Liver (tissue), 9 donors: ENCODE results near the gene SMYD3. TPM values are rescaled to one million over a fixed set of nuclear protein-coding genes. Genes with fewer than 3 reads are reported as not detected.

Experiments
- DNase-seq: peaks from one replicate; pipeline ENCODE4 v3.0.0-alpha.2; 2017; ENCODE audit warnings: low spot score
- H3K27ac ChIP-seq, 2 donors: one replicate each; pipeline ENCODE4 v1.7.0; 2013; ENCODE audit warnings: inconsistent platforms in 2 of 2, low read length in 2 of 2, control low read depth in 1 of 2, low read depth in 1 of 2, mild to moderate bottlenecking in 1 of 2
- H3K27me3 ChIP-seq, 4 donors: one replicate each; pipeline versions ENCODE4 v1.6.1 to v1.7.0; 2013; ENCODE audit warnings: low read length in 3 of 4, inconsistent platforms in 1 of 4, mild to moderate bottlenecking in 1 of 4, moderate library complexity in 1 of 4; ENCODE audit not compliant: control insufficient read depth in 4 of 4, insufficient read depth in 4 of 4
- H3K36me3 ChIP-seq, 4 donors: one replicate each; pipeline versions ENCODE4 v1.6.1 to v1.7.0; 2013; ENCODE audit warnings: low read length in 3 of 4, mild to moderate bottlenecking in 3 of 4, low read depth in 1 of 4, moderate library complexity in 1 of 4; ENCODE audit not compliant: control insufficient read depth in 4 of 4, insufficient read depth in 3 of 4
- H3K4me1 ChIP-seq, 4 donors: one replicate each; pipeline versions ENCODE4 v1.6.1 to v1.7.0; 2013; ENCODE audit warnings: low read length in 3 of 4, mild to moderate bottlenecking in 3 of 4, moderate library complexity in 1 of 4; ENCODE audit not compliant: control insufficient read depth in 4 of 4, insufficient read depth in 4 of 4
- H3K4me3 ChIP-seq, 3 donors: one replicate each; pipeline versions ENCODE4 v1.6.1 to v1.7.0; 2013; ENCODE audit warnings: low read length in 3 of 3, control low read depth in 1 of 3, low read depth in 1 of 3, mild to moderate bottlenecking in 1 of 3
- H3K9ac ChIP-seq, 2 donors: one replicate each; pipeline ENCODE4 v1.7.0; 2013; ENCODE audit warnings: low read length in 2 of 2, mild to moderate bottlenecking in 2 of 2, moderate library complexity in 2 of 2, control low read depth in 1 of 2, low read depth in 1 of 2
- H3K9me3 ChIP-seq, 4 donors: one replicate each; pipeline versions ENCODE4 v1.6.1 to v1.7.0; 2013; ENCODE audit warnings: low read length in 3 of 4; ENCODE audit not compliant: control insufficient read depth in 4 of 4
- EGR1 ChIP-seq, 2 donors: IDR thresholded peaks; 2 replicates each; pipeline ENCODE4 v1.6.1; 2016 to 2018; ENCODE audit warnings: antibody characterized with exemption in 2 of 2, low read depth in 2 of 2
- FOXA1 ChIP-seq: IDR thresholded peaks from 2 replicates; pipeline ENCODE4 v1.6.1; 2016; ENCODE audit warnings: antibody characterized with exemption
- HNF4G ChIP-seq: IDR thresholded peaks from 2 replicates; pipeline ENCODE4 v1.6.1; 2016; ENCODE audit warnings: antibody characterized with exemption
- NR2F2 ChIP-seq: IDR thresholded peaks from 2 replicates; pipeline ENCODE4 v1.6.1; 2016; ENCODE audit warnings: antibody characterized with exemption
- RAD21 ChIP-seq, 2 donors: IDR thresholded peaks; 2 replicates each; pipeline ENCODE4 v1.6.1; 2016; ENCODE audit warnings: antibody characterized with exemption in 2 of 2, mild to moderate bottlenecking in 2 of 2
- RXRA ChIP-seq, 2 donors: IDR thresholded peaks; 2 replicates each; pipeline ENCODE4 v1.6.1; 2017 to 2018; ENCODE audit warnings: antibody characterized with exemption in 2 of 2, mild to moderate bottlenecking in 1 of 2
- TAF1 ChIP-seq: conservative IDR thresholded peaks from 2 replicates; pipeline ENCODE4 v1.6.1; 2016; ENCODE audit warnings: antibody characterized with exemption, mild to moderate bottlenecking
- YY1 ChIP-seq: IDR thresholded peaks from 2 replicates; pipeline ENCODE4 v1.6.1; 2016; ENCODE audit warnings: antibody characterized with exemption, mild to moderate bottlenecking
- WGBS: extraction: QIAGEN DNeasy Blood & Tissue Kit; methylation state at CpG from one replicate; pipeline ENCODE4 v1.1.7; 2013; 5-methylcytosine and 5-hydroxymethylcytosine counted together
- polyA plus RNA-seq, 2 donors: library from polyadenylated mRNA; stranded (reverse) in 1 of 2; unstranded in 1 of 2; fragments of 200-250 nt in 1 of 2; fragments of >200 nt in 1 of 2; fragmentation: Nextera tagmentation in 1 of 2; extraction: Ambion mirVana in 1 of 2; gene quantifications; one replicate each; pipeline versions ENCODE4 v1.2.1 to v1.2.3, GENCODE V29; 2013 to 2015
- total RNA-seq, 2 donors: library from RNA; depleted of rRNA; stranded (reverse); fragments of >200 nt; gene quantifications; one replicate each; pipeline ENCODE4 v1.2.3, GENCODE V29; 2014
- TF ChIP-seq, protein P1 (sequence below): fragments of 150-350 bp; IDR thresholded peaks from 2 replicates; pipeline ENCODE4 v1.5.1; 2017; ENCODE audit warnings: improper control_type of control experiment, low read depth, low read length; ENCODE audit not compliant: missing input control
- TF ChIP-seq, protein P2 (sequence below): IDR thresholded peaks from 2 replicates; pipeline ENCODE4 v1.6.1; 2016; ENCODE audit warnings: antibody characterized with exemption
- TF ChIP-seq, protein P3 (sequence below): IDR thresholded peaks from 2 replicates; pipeline ENCODE4 v1.6.1; 2016; ENCODE audit warnings: antibody characterized with exemption, mild to moderate bottlenecking
- TF ChIP-seq, protein P4 (sequence below): IDR thresholded peaks from 2 replicates; pipeline ENCODE4 v1.6.1; 2016; ENCODE audit warnings: antibody characterized with exemption
- donor health status: healthy.
- donor health status: healthy.
- donor health status: healthy.
- donor health status: healthy.
- donor health status: healthy.

The SMYD3 gene
- total and polyA plus RNA-seq, 4 donors, result 3.1 to 9.1 (median 8.0) TPM

DNA sequence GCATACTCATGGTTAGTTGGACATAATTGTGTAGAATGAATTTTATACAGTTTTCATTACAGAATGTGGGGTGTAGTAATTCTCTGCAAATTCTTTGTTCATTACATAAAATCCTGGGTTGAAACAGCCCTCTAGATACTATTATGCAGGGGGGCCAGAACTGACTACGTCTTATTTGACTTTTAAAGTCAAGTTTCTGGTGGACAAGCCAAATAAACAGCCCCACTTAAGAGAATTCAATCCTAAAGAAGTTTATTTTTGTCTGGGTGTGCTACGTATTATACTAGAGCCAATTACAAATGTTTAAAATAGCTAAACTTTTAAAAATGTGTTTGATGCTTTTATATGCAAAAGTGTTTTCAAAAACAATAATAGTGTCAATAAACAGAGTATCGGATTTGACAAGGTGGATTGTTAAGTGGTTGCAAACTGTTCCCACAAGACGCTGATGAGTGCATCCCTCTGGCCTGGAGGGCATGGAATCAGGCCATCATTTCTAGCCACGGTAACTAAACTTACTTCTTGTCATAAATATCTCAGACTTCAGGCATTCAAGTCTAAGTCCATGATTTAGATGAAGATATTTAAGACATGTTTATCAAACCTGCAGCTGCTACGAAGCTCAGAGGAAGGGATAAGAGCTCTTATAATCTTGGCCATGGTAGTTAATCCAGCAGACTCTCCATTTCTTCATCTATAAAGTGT is 706.0 kb downstream of the SMYD3 start:
- DNase-seq, result no peak
- no peak for TF ChIP-seq RXRA (IDR thresholded peaks at IDR 0.05)
- no peak for TF ChIP-seq HNF4G
- TF ChIP-seq, protein P1, sequence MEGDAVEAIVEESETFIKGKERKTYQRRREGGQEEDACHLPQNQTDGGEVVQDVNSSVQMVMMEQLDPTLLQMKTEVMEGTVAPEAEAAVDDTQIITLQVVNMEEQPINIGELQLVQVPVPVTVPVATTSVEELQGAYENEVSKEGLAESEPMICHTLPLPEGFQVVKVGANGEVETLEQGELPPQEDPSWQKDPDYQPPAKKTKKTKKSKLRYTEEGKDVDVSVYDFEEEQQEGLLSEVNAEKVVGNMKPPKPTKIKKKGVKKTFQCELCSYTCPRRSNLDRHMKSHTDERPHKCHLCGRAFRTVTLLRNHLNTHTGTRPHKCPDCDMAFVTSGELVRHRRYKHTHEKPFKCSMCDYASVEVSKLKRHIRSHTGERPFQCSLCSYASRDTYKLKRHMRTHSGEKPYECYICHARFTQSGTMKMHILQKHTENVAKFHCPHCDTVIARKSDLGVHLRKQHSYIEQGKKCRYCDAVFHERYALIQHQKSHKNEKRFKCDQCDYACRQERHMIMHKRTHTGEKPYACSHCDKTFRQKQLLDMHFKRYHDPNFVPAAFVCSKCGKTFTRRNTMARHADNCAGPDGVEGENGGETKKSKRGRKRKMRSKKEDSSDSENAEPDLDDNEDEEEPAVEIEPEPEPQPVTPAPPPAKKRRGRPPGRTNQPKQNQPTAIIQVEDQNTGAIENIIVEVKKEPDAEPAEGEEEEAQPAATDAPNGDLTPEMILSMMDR, result no peak
- no peak for TF ChIP-seq EGR1 (IDR thresholded peaks at IDR 0.05; ENCODE audit: low read depth in 2 of 2)
- no peak for TF ChIP-seq TAF1
- Histone ChIP-seq H3K9me3 (no peaks in the 10 kb centered on the region), H3K4me1 (no peaks in the 10 kb centered on the region), H3K36me3 (no peaks in the 10 kb centered on the region), H3K27me3 (no peaks in the 10 kb centered on the region), H3K9ac (no peak overlapping the region), H3K4me3 (no peak overlapping the region), H3K27ac (no peak overlapping the region)
- 96% methylated on average over 6 of the region's 6 CpGs for WGBS

DNA sequence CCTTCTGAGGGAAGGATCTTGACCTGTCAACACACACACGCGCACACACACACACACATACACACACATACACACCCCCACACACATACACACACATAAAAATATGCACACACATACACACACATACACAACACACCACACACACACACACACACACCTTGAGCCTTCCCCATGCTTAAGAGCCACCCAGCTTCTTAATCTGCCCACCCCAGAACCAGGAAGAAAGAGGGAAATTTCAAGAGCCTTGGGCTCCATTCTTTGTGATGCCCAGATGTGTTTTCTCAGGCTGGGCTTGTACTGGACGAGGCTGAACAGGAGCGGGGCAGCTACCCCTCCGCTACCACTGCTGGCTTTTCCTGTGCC is 708.7 kb downstream of the SMYD3 start:
- H3K27ac ChIP-seq, result no peak overlapping the region
- DNase-seq, result no peak
- no peaks in the 10 kb centered on the region for H3K4me1 ChIP-seq
- H3K36me3 ChIP-seq, result no peaks in the 10 kb centered on the region
- WGBS, result 76% methylated on average over 5 of the region's 5 CpGs
- H3K27me3 ChIP-seq, result no peaks in the 10 kb centered on the region
- H3K9ac ChIP-seq, result no peak overlapping the region
- no peak for TF ChIP-seq RXRA (IDR thresholded peaks at IDR 0.05)
- no peak for TF ChIP-seq RAD21 (IDR thresholded peaks at IDR 0.05)
- H3K9me3 ChIP-seq, result no peaks in the 10 kb centered on the region
- H3K4me3 ChIP-seq, result no peak overlapping the region

DNA sequence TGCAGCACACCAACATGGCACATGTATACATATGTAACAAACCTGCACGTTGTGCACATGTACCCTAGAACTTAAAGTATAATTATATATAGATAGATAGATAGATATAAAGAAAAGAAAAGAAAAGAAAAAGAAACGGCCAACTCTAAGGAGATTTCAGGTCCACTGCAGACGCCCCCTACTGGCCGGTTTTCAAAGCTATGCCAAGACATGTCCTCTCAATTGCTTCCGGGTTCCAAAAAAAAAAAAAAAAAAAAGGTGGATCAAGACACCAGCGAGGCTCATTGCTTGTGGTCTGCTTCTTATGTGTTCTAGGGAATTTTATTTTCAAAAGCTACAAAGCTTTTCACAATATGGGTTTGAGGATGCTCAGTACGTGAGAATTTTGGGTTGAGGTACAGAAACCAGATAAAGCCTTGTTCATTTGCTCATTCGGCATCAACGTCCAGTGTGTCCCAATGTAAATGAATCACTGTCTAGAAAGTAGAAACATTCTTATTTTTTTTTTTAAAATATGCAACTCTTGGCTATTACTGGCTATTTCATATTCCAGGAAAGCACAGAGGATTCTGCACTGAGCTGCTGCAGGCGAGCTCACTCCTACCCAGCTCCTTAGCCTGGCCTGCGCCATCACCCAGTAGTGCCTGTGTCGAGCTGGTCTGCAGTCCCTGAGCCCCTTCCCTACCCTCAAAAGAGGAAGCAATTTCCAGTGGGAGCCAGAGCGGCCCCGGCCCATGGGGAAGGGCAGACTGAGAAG is 709.3 kb downstream of the SMYD3 start:
- Histone ChIP-seq H3K27ac (no peak overlapping the region), H3K9me3 (no peaks in the 10 kb centered on the region), H3K9ac (no peak overlapping the region), H3K36me3 (no peaks in the 10 kb centered on the region), H3K4me1 (no peaks in the 10 kb centered on the region), H3K4me3 (no peak overlapping the region), H3K27me3 (no peaks in the 10 kb centered on the region)
- WGBS, result 81% methylated on average over 14 of the region's 14 CpGs
- TF ChIP-seq FOXA1, result no peak
- DNase-seq, result no peak

DNA sequence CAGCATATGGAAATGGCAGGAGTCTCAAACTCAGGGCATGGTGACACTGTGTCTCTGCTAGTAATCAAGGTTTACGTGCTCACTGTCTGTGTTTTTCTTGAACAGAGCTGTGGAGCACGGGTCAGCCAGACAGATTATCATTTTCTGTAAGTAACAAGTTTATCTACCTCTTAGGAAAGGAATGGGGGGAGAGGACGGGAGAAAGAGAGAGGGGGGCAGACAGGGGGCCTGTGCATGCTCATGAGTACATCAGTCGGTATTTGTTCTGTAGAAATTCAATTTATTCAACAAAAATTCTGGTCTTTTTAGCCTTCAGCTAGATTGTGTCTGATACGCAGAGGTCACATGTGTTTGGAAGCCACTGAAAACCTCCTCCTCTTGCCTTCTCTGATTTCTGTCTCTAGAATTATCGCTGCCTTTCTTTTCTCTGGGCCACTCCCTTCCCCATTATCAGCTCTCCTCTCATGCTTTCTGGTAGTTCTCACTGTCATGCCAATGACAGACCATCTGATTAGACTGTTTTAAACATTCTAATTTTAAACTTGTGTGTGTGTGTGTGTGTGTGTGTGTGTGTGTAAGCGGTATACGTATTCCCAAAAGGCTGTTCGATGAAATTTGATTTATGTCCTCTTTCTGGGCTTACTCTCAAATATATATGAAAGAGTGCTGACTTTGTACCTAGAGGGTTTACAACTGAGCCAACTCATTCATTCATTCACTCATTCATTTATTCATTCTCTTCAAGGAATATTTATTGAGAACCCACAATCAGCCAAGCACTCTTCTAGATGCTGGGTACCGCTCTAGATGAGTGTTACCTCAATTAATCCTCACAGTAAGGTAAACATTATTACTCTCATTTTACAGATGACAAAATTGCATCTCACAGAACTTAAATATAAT is 715.4 kb downstream of the SMYD3 start:
- Histone ChIP-seq H3K27ac (no peak overlapping the region), H3K4me3 (no peak overlapping the region), H3K9me3 (no peaks in the 10 kb centered on the region), H3K4me1 (no peaks in the 10 kb centered on the region), H3K36me3 (no peaks in the 10 kb centered on the region), H3K27me3 (no peaks in the 10 kb centered on the region), H3K9ac (no peak overlapping the region)
- no peak for TF ChIP-seq RAD21 (IDR thresholded peaks at IDR 0.05)
- no peak for TF ChIP-seq NR2F2
- no peak for TF ChIP-seq YY1
- TF ChIP-seq, protein P2, sequence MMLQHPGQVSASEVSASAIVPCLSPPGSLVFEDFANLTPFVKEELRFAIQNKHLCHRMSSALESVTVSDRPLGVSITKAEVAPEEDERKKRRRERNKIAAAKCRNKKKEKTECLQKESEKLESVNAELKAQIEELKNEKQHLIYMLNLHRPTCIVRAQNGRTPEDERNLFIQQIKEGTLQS, result no peak
- TF ChIP-seq, protein P3, sequence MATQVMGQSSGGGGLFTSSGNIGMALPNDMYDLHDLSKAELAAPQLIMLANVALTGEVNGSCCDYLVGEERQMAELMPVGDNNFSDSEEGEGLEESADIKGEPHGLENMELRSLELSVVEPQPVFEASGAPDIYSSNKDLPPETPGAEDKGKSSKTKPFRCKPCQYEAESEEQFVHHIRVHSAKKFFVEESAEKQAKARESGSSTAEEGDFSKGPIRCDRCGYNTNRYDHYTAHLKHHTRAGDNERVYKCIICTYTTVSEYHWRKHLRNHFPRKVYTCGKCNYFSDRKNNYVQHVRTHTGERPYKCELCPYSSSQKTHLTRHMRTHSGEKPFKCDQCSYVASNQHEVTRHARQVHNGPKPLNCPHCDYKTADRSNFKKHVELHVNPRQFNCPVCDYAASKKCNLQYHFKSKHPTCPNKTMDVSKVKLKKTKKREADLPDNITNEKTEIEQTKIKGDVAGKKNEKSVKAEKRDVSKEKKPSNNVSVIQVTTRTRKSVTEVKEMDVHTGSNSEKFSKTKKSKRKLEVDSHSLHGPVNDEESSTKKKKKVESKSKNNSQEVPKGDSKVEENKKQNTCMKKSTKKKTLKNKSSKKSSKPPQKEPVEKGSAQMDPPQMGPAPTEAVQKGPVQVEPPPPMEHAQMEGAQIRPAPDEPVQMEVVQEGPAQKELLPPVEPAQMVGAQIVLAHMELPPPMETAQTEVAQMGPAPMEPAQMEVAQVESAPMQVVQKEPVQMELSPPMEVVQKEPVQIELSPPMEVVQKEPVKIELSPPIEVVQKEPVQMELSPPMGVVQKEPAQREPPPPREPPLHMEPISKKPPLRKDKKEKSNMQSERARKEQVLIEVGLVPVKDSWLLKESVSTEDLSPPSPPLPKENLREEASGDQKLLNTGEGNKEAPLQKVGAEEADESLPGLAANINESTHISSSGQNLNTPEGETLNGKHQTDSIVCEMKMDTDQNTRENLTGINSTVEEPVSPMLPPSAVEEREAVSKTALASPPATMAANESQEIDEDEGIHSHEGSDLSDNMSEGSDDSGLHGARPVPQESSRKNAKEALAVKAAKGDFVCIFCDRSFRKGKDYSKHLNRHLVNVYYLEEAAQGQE, result no peak
- TF ChIP-seq, protein P4, sequence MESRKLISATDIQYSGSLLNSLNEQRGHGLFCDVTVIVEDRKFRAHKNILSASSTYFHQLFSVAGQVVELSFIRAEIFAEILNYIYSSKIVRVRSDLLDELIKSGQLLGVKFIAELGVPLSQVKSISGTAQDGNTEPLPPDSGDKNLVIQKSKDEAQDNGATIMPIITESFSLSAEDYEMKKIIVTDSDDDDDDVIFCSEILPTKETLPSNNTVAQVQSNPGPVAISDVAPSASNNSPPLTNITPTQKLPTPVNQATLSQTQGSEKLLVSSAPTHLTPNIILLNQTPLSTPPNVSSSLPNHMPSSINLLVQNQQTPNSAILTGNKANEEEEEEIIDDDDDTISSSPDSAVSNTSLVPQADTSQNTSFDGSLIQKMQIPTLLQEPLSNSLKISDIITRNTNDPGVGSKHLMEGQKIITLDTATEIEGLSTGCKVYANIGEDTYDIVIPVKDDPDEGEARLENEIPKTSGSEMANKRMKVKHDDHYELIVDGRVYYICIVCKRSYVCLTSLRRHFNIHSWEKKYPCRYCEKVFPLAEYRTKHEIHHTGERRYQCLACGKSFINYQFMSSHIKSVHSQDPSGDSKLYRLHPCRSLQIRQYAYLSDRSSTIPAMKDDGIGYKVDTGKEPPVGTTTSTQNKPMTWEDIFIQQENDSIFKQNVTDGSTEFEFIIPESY, result no peak
- 89% methylated on average over 10 of the region's 10 CpGs for WGBS
- DNase-seq, result no peak
